NCI-H524 (cell line): Measurements from ENCODE around the gene FAM120C.

Experiments
- DNase-seq, 2 experiments: peaks; one replicate each; lab custom pipeline; 2025; lab: John Stamatoyannopoulos, UW

Gene FAM120C

GRCh38 chrX:54043056-54043455 lies 140.0 kb downstream of the FAM120C start:
- peak in 1 of 2 experiments; percentile 26 for DNase-seq

- DNase-seq = peak; percentile 13 to 56
Measured at GRCh38 chrX:54042609-54043021, 140.4 kb downstream of the FAM120C start.

DNA sequence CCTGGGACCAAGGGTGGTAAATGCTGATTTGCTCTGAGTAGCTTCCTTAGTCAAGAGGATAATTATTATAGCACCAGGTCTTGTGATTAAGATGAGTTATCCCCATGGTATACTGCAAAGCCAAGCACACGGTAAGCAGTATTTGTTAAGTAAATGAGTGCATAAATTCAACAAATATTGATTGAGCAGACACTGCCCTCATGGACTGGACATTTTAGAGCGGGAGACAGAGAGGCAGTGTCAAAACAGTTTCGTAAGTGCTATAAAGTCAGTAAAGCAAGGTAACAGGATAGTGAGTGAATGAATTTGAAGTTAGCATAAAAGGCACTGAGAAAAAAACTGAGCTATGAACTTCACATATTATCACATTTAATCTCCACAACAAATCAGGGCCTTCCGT lies 152.7 kb downstream of the FAM120C start:
- no peak for DNase-seq

DNA sequence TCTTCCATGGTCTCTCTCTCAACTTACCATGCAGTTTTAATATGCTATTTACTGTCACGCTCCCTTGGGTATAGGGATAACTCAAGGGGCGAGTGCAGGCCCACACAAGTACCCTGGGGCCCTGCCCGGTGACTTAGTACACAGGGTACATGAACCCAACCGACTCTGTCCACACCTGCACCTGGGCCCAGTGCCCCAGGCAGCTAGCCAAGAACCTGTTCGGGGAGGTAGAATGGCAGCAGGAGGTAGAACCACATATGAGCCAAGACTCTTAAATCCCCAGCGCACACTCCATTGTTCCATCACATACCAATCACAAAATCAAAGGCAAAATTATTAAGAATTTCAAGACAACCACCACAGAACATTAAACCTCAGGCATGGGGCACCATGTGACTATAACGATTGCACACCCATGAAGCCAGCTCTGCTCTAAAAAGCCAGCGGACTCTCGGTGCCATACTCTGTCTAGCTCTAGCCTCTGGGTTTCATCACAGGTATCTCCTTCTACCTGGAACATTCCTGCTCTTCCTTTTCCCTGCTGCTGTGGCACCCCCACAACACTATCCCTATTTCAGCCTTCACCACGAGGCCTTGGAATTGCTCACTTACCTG lies 153.4 kb downstream of the FAM120C start:
- no peak for DNase-seq

GRCh38 chrX:54024350-54024749 lies 158.7 kb downstream of the FAM120C start:
- no peak for DNase-seq
